ENCODE results near the gene PFKFB4. TPM values are rescaled to one million over a fixed set of nuclear protein-coding genes. Genes with fewer than 3 reads are reported as not detected.

Gene PFKFB4
- total and polyA plus RNA-seq, 9 of the 15 experiments (the other 6 are each of a cell fraction or from before 2014, with no cell fraction given), result 0.92 to 56.3 (median 13.5) TPM

DNA sequence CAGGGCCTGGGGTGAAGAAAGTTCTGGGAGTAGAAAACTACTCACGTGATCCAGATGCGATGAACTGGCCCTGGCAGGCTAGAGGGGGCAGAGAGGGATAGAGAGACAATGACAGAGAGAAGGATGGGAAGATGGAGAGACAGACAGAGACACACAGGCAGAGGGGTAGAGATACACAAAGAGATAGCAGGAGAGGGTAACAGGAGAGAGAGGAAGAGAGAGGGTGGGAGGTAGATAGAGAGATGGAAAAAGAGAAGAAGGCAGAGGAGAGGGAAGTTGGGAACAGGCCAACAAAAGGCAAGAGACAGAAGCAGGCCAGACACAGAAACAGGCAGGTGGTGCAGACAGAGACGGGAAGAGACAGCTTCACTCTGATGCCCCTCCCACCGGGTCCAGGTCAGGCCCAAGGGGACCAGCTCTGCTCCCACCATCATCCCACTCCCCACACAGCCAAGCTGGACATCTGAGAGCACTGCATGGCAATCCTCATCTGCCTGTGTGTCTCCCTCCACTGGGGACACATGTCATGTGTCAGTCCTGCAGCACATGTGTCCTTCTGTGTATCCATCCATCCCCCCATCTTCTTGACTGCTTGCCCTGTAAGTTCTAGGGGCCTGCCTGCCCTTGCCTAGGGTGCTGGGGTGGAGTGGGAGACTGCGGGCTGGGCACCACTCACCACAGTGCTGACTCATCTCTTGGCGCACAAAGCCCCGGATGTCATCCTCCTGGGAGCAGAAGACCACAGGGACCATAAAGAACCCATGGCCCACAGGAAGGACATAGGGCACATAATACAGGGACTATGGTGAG is 9.2 kb upstream of the PFKFB4 start:
- Histone ChIP-seq H4K20me1 (replicated peaks; ENCODE audit: control insufficient read depth, insufficient read depth, low read length) (no peaks in the 10 kb centered on the region), H3K4me3 (no peak overlapping the region), H3K9me1 (ENCODE audit: control insufficient read depth, insufficient read depth, low read length) (no peaks in the 10 kb centered on the region), H3K27ac (ENCODE audit: extremely low read depth, low read depth, low read length) (no peak overlapping the region), H3K36me3 (ENCODE audit: control insufficient read depth, insufficient read depth, low read length) (no peaks in the 10 kb centered on the region), H3K79me2 (ENCODE audit: control insufficient read depth, insufficient read depth, low read length) (no peaks in the 10 kb centered on the region), H3K9ac (ENCODE audit: insufficient read depth in 1 of 2, low read depth in 2 of 2, low read length in 2 of 2) (no peak overlapping the region; a peak in 1 of 4 replicates), H3K9me3 (replicated peaks; ENCODE audit: control insufficient read depth, insufficient read depth, low read depth, low read length) (no peaks in the 10 kb centered on the region), H3K4me1 (replicated peaks in 1 of 2; ENCODE audit: control insufficient read depth in 2 of 2, insufficient read depth in 2 of 2, low read length in 2 of 2) (peaks cover 5 to 50% of the 10 kb centered on the region in 2 experiments; a peak in 3 of 5 replicates), H2AFZ (ENCODE audit: low read depth, low read length) (no peak overlapping the region), H3K4me2 (ENCODE audit: insufficient read depth, low read length) (no peak overlapping the region), H3K27me3 (ENCODE audit: control insufficient read depth in 2 of 2, insufficient read depth in 2 of 2, low read length in 2 of 2) (no peaks in the 10 kb centered on the region)
- in situ Hi-C loops (cut with MboI) (no loop called here), intact Hi-C loops (cut with micrococcal nuclease) (no loop called here)
- TF ChIP-seq, protein P1, sequence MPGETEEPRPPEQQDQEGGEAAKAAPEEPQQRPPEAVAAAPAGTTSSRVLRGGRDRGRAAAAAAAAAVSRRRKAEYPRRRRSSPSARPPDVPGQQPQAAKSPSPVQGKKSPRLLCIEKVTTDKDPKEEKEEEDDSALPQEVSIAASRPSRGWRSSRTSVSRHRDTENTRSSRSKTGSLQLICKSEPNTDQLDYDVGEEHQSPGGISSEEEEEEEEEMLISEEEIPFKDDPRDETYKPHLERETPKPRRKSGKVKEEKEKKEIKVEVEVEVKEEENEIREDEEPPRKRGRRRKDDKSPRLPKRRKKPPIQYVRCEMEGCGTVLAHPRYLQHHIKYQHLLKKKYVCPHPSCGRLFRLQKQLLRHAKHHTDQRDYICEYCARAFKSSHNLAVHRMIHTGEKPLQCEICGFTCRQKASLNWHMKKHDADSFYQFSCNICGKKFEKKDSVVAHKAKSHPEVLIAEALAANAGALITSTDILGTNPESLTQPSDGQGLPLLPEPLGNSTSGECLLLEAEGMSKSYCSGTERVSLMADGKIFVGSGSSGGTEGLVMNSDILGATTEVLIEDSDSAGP (CRISPR knock-in tag; IDR thresholded peaks at IDR 0.05), result no peak
- TF ChIP-seq ZNF3 (CRISPR knock-in tag; IDR thresholded peaks at IDR 0.05) (no peak), MAX (CRISPR knock-in tag; IDR thresholded peaks at IDR 0.05) (peak; percentile 50), SMAD4 (CRISPR knock-in tag; conservative IDR thresholded peaks at IDR 0.05) (no peak), PCBP1 (IDR thresholded peaks at IDR 0.05; ENCODE audit: low read depth, low read length, poor library complexity, severe bottlenecking) (no peak), ZFX (CRISPR knock-in tag; IDR thresholded peaks at IDR 0.05) (no peak), NFIC (IDR thresholded peaks at IDR 0.05) (peak; percentile 48), DEAF1 (CRISPR knock-in tag; IDR thresholded peaks at IDR 0.05) (no peak), ZBTB26 (CRISPR knock-in tag; IDR thresholded peaks at IDR 0.05) (0 out of 2 replicates have a peak, but pooled peaks have one; percentile 73), SREBF2 (CRISPR knock-in tag; IDR thresholded peaks at IDR 0.05) (no peak), ARID3B (CRISPR knock-in tag; IDR thresholded peaks at IDR 0.05; ENCODE audit: borderline replicate concordance) (no peak), MAFG (tag; conservative IDR thresholded peaks at IDR 0.05) (0 out of 2 replicates have a peak, but pooled peaks have one; percentile 11)
- TF ChIP-seq, protein P2, sequence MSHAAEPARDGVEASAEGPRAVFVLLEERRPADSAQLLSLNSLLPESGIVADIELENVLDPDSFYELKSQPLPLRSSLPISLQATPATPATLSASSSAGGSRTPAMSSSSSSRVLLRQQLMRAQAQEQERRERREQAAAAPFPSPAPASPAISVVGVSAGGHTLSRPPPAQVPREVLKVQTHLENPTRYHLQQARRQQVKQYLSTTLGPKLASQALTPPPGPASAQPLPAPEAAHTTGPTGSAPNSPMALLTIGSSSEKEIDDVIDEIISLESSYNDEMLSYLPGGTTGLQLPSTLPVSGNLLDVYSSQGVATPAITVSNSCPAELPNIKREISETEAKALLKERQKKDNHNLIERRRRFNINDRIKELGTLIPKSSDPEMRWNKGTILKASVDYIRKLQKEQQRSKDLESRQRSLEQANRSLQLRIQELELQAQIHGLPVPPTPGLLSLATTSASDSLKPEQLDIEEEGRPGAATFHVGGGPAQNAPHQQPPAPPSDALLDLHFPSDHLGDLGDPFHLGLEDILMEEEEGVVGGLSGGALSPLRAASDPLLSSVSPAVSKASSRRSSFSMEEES (CRISPR knock-in tag; IDR thresholded peaks at IDR 0.05), result peak; percentile 26
- 34% methylated on average over 7 of the region's 7 CpGs for WGBS (ENCODE audit: insufficient coverage, low coverage, missing lambda C conversion rate)
- no TSS peak for BruUV-seq (replicated peaks)
- no peak for ATAC-seq
- FAIRE-seq, result no peak
- no peak for DNase-seq (ENCODE audit: extremely low read depth in 1 of 4, low spot score in 3 of 4)
- ChIA-PET CTCF (ENCODE audit: low intra/inter-chr PET ratio) (no interaction called here), POLR2A (no interaction called here)

All from K562 (cell line).